ENCODE data around the gene CBLB.

The CBLB gene

GRCh38 chr3:105656651-105657504 lies 211.9 kb downstream of the CBLB start:
- Histone ChIP-seq H3K27ac (ENCODE audit: low read depth, low read length) (no peak overlapping the region), H3K4me1 (ENCODE audit: control insufficient read depth, insufficient read depth, low read length) (no peaks in the 10 kb centered on the region), H3K4me3 (ENCODE audit: low read depth, low read length) (no peak overlapping the region), H3K9me3 (ENCODE audit: control insufficient read depth, insufficient read depth, low read depth, low read length) (no peaks in the 10 kb centered on the region), H3K27me3 (ENCODE audit: control insufficient read depth, insufficient read depth, low read length) (no peaks in the 10 kb centered on the region), H3K9ac (ENCODE audit: low read length) (no peak overlapping the region), H3K36me3 (ENCODE audit: control insufficient read depth, insufficient read depth, low read length) (peaks cover 9% of the 10 kb centered on the region; the same call in 1 of the 2 replicates)

GRCh38 chr3:105653868-105654267 lies 214.9 kb downstream of the CBLB start:
- no peak overlapping the region for H3K27ac ChIP-seq (ENCODE audit: low read depth, low read length)
- no peak overlapping the region for H3K9ac ChIP-seq (ENCODE audit: low read length)
- no peaks in the 10 kb centered on the region for H3K27me3 ChIP-seq (ENCODE audit: control insufficient read depth, insufficient read depth, low read length)
- H3K36me3 ChIP-seq (ENCODE audit: control insufficient read depth, insufficient read depth, low read length): peaks cover 7% of the 10 kb centered on the region; the same call in 1 of the 2 replicates
- H3K9me3 ChIP-seq (ENCODE audit: control insufficient read depth, insufficient read depth, low read depth, low read length): no peaks in the 10 kb centered on the region
- H3K4me3 ChIP-seq (ENCODE audit: low read depth, low read length): no peak overlapping the region
- no peaks in the 10 kb centered on the region for H3K4me1 ChIP-seq (ENCODE audit: control insufficient read depth, insufficient read depth, low read length)

GRCh38 chr3:105653166-105653565 lies 215.6 kb downstream of the CBLB start:
- Histone ChIP-seq H3K9me3 (ENCODE audit: control insufficient read depth, insufficient read depth, low read depth, low read length) (no peaks in the 10 kb centered on the region), H3K9ac (ENCODE audit: low read length) (no peak overlapping the region), H3K27me3 (ENCODE audit: control insufficient read depth, insufficient read depth, low read length) (no peaks in the 10 kb centered on the region), H3K36me3 (ENCODE audit: control insufficient read depth, insufficient read depth, low read length) (peaks cover under 1% of the 10 kb centered on the region; the same call in 1 of the 2 replicates), H3K4me1 (ENCODE audit: control insufficient read depth, insufficient read depth, low read length) (no peaks in the 10 kb centered on the region), H3K27ac (ENCODE audit: low read depth, low read length) (no peak overlapping the region), H3K4me3 (ENCODE audit: low read depth, low read length) (no peak overlapping the region)

- Histone ChIP-seq H3K27ac (ENCODE audit: low read depth, low read length) (no peak overlapping the region), H3K9me3 (ENCODE audit: control insufficient read depth, insufficient read depth, low read depth, low read length) (no peaks in the 10 kb centered on the region), H3K4me3 (ENCODE audit: low read depth, low read length) (no peak overlapping the region), H3K9ac (ENCODE audit: low read length) (no peak overlapping the region), H3K36me3 (ENCODE audit: control insufficient read depth, insufficient read depth, low read length) (no peaks in the 10 kb centered on the region), H3K27me3 (ENCODE audit: control insufficient read depth, insufficient read depth, low read length) (no peaks in the 10 kb centered on the region), H3K4me1 (ENCODE audit: control insufficient read depth, insufficient read depth, low read length) (no peaks in the 10 kb centered on the region)
Observed at GRCh38 chr3:105649480-105649879, 219.3 kb downstream of the CBLB start.

- H3K4me3 ChIP-seq (ENCODE audit: low read depth, low read length): no peak overlapping the region
- H3K36me3 ChIP-seq (ENCODE audit: control insufficient read depth, insufficient read depth, low read length): no peaks in the 10 kb centered on the region
- no peak overlapping the region for H3K27ac ChIP-seq (ENCODE audit: low read depth, low read length)
- H3K4me1 ChIP-seq (ENCODE audit: control insufficient read depth, insufficient read depth, low read length): no peaks in the 10 kb centered on the region
- H3K27me3 ChIP-seq (ENCODE audit: control insufficient read depth, insufficient read depth, low read length): no peaks in the 10 kb centered on the region
- no peaks in the 10 kb centered on the region for H3K9me3 ChIP-seq (ENCODE audit: control insufficient read depth, insufficient read depth, low read depth, low read length)
- no peak overlapping the region for H3K9ac ChIP-seq (ENCODE audit: low read length)
Observed at GRCh38 chr3:105647047-105647446, 221.8 kb downstream of the CBLB start.

GRCh38 chr3:105639131-105639530 lies 229.7 kb downstream of the CBLB start:
- Histone ChIP-seq H3K4me3 (ENCODE audit: low read depth, low read length) (no peak overlapping the region), H3K9me3 (ENCODE audit: control insufficient read depth, insufficient read depth, low read depth, low read length) (0 out of 2 replicates have a peak, but pooled peaks cover 3% of the 10 kb centered on the region), H3K4me1 (ENCODE audit: control insufficient read depth, insufficient read depth, low read length) (no peaks in the 10 kb centered on the region), H3K27me3 (ENCODE audit: control insufficient read depth, insufficient read depth, low read length) (no peaks in the 10 kb centered on the region), H3K9ac (ENCODE audit: low read length) (no peak overlapping the region), H3K36me3 (ENCODE audit: control insufficient read depth, insufficient read depth, low read length) (no peaks in the 10 kb centered on the region), H3K27ac (ENCODE audit: low read depth, low read length) (no peak overlapping the region)

- Histone ChIP-seq H3K27ac (ENCODE audit: low read depth, low read length) (no peak overlapping the region), H3K9ac (ENCODE audit: low read length) (no peak overlapping the region), H3K4me3 (ENCODE audit: low read depth, low read length) (no peak overlapping the region), H3K4me1 (ENCODE audit: control insufficient read depth, insufficient read depth, low read length) (no peaks in the 10 kb centered on the region), H3K36me3 (ENCODE audit: control insufficient read depth, insufficient read depth, low read length) (no peaks in the 10 kb centered on the region), H3K9me3 (ENCODE audit: control insufficient read depth, insufficient read depth, low read depth, low read length) (no peaks in the 10 kb centered on the region), H3K27me3 (ENCODE audit: control insufficient read depth, insufficient read depth, low read length) (no peaks in the 10 kb centered on the region)
Observed at GRCh38 chr3:105634708-105635107, 234.1 kb downstream of the CBLB start.

- no peaks in the 10 kb centered on the region for H3K27me3 ChIP-seq (ENCODE audit: control insufficient read depth, insufficient read depth, low read length)
- no peak overlapping the region for H3K4me3 ChIP-seq (ENCODE audit: low read depth, low read length)
- no peaks in the 10 kb centered on the region for H3K9me3 ChIP-seq (ENCODE audit: control insufficient read depth, insufficient read depth, low read depth, low read length)
- no peak overlapping the region for H3K27ac ChIP-seq (ENCODE audit: low read depth, low read length)
- H3K4me1 ChIP-seq (ENCODE audit: control insufficient read depth, insufficient read depth, low read length): no peaks in the 10 kb centered on the region
- H3K36me3 ChIP-seq (ENCODE audit: control insufficient read depth, insufficient read depth, low read length): no peaks in the 10 kb centered on the region
- no peak overlapping the region for H3K9ac ChIP-seq (ENCODE audit: low read length)
Observed at GRCh38 chr3:105629718-105630117, 239.1 kb downstream of the CBLB start.

- H3K27ac ChIP-seq (ENCODE audit: low read depth, low read length): no peak overlapping the region
- no peaks in the 10 kb centered on the region for H3K9me3 ChIP-seq (ENCODE audit: control insufficient read depth, insufficient read depth, low read depth, low read length)
- no peaks in the 10 kb centered on the region for H3K4me1 ChIP-seq (ENCODE audit: control insufficient read depth, insufficient read depth, low read length)
- no peak overlapping the region for H3K4me3 ChIP-seq (ENCODE audit: low read depth, low read length)
- H3K9ac ChIP-seq (ENCODE audit: low read length): no peak overlapping the region
- H3K36me3 ChIP-seq (ENCODE audit: control insufficient read depth, insufficient read depth, low read length): no peaks in the 10 kb centered on the region
- no peaks in the 10 kb centered on the region for H3K27me3 ChIP-seq (ENCODE audit: control insufficient read depth, insufficient read depth, low read length)
Observed at GRCh38 chr3:105626739-105627138, 242.1 kb downstream of the CBLB start.

- Histone ChIP-seq H3K4me1 (ENCODE audit: control insufficient read depth, insufficient read depth, low read length) (no peaks in the 10 kb centered on the region), H3K4me3 (ENCODE audit: low read depth, low read length) (no peak overlapping the region), H3K27ac (ENCODE audit: low read depth, low read length) (no peak overlapping the region), H3K9ac (ENCODE audit: low read length) (no peak overlapping the region), H3K9me3 (ENCODE audit: control insufficient read depth, insufficient read depth, low read depth, low read length) (no peaks in the 10 kb centered on the region), H3K36me3 (ENCODE audit: control insufficient read depth, insufficient read depth, low read length) (no peaks in the 10 kb centered on the region), H3K27me3 (ENCODE audit: control insufficient read depth, insufficient read depth, low read length) (no peaks in the 10 kb centered on the region)
Observed at GRCh38 chr3:105622169-105622568, 246.6 kb downstream of the CBLB start.

GRCh38 chr3:105620236-105620635 lies 248.6 kb downstream of the CBLB start:
- no peaks in the 10 kb centered on the region for H3K9me3 ChIP-seq (ENCODE audit: control insufficient read depth, insufficient read depth, low read depth, low read length)
- H3K4me3 ChIP-seq (ENCODE audit: low read depth, low read length): no peak overlapping the region
- no peak overlapping the region for H3K27ac ChIP-seq (ENCODE audit: low read depth, low read length)
- no peaks in the 10 kb centered on the region for H3K4me1 ChIP-seq (ENCODE audit: control insufficient read depth, insufficient read depth, low read length)
- H3K36me3 ChIP-seq (ENCODE audit: control insufficient read depth, insufficient read depth, low read length): no peaks in the 10 kb centered on the region
- no peak overlapping the region for H3K9ac ChIP-seq (ENCODE audit: low read length)
- no peaks in the 10 kb centered on the region for H3K27me3 ChIP-seq (ENCODE audit: control insufficient read depth, insufficient read depth, low read length)
